Neural progenitor cell (in vitro differentiated cells): ENCODE measurements around the gene SLC39A6. TPM values are rescaled to one million over a fixed set of nuclear protein-coding genes. Genes with fewer than 3 reads are reported as not detected.

ENCODE experiments used
- DNase-seq: peaks from one replicate; pipeline ENCODE4 v3.0.0-alpha.2; 2016; ENCODE audit warnings: low spot score
- H2AFZ ChIP-seq: fragments of 200-600 bp; sonication (generic); replicated peaks from 2 replicates; pipeline ENCODE4 v1.6.1; 2016; ENCODE audit warnings: antibody characterized with exemption
- H3F3A ChIP-seq: fragments of 200-600 bp; sonication (generic); 2 replicates; pipeline ENCODE4 v1.6.1; 2016; ENCODE audit warnings: antibody characterized with exemption, low read depth
- H3K27ac ChIP-seq: fragments of 200-600 bp; sonication (generic); 2 replicates; pipeline ENCODE4 v1.5.1; 2016; ENCODE audit warnings: mild to moderate bottlenecking
- H3K27me3 ChIP-seq: fragments of 200-600 bp; sonication (generic); 2 replicates; pipeline ENCODE4 v1.6.1; 2016; ENCODE audit warnings: mild to moderate bottlenecking, moderate library complexity
- H3K36me3 ChIP-seq: fragments of 200-600 bp; sonication (generic); 2 replicates; pipeline ENCODE4 v1.5.1; 2016
- H3K4me1 ChIP-seq: fragments of 200-600 bp; sonication (generic); 2 replicates; pipeline ENCODE4 v1.6.1; 2016; ENCODE audit warnings: mixed run types
- H3K4me2 ChIP-seq: fragments of 200-600 bp; sonication (generic); 2 replicates; pipeline ENCODE4 v1.6.1; 2016
- H3K4me3 ChIP-seq: fragments of 200-600 bp; sonication (generic); 2 replicates; pipeline ENCODE4 v1.5.1; 2016
- H3K79me2 ChIP-seq: fragments of 200-600 bp; sonication (generic); 2 replicates; pipeline ENCODE4 v1.6.1; 2016; ENCODE audit warnings: low read depth
- H3K9ac ChIP-seq: fragments of 200-600 bp; sonication (generic); 2 replicates; pipeline ENCODE4 v1.6.1; 2016
- H3K9me3 ChIP-seq: fragments of 200-600 bp; sonication (generic); 2 replicates; pipeline ENCODE4 v1.5.1; 2016; ENCODE audit warnings: low read depth
- H4K20me1 ChIP-seq: fragments of 200-600 bp; sonication (generic); 2 replicates; pipeline ENCODE4 v1.6.1; 2016; ENCODE audit warnings: low read depth
- H3K27ac Mint-ChIP-seq: 3 replicates; pipeline ENCODE4 v1.8.0; 2021; ENCODE audit warnings: mixed read lengths
- H3K27me3 Mint-ChIP-seq: 2 replicates; pipeline ENCODE4 v1.8.0; 2022; ENCODE audit warnings: low read depth, mild to moderate bottlenecking, inconsistent platforms, moderate library complexity, mixed read lengths; ENCODE audit not compliant: insufficient read depth
- H3K36me3 Mint-ChIP-seq: 3 replicates; pipeline ENCODE4 v1.8.0; 2021; ENCODE audit warnings: mixed read lengths
- H3K4me1 Mint-ChIP-seq: 3 replicates; pipeline ENCODE4 v1.8.0; 2021; ENCODE audit warnings: mixed read lengths
- H3K4me3 Mint-ChIP-seq: 3 replicates; pipeline ENCODE4 v1.8.0; 2021; ENCODE audit warnings: mild to moderate bottlenecking, moderate library complexity, mixed read lengths
- H3K9me3 Mint-ChIP-seq: 3 replicates; pipeline ENCODE4 v1.8.0; 2020; ENCODE audit warnings: mixed read lengths
- EZH2 ChIP-seq: fragments of 200-600 bp; sonication (generic); IDR thresholded peaks from 2 replicates; pipeline ENCODE4 v1.6.1; 2017; ENCODE audit warnings: antibody characterized with exemption, mild to moderate bottlenecking, moderate library complexity
- EZH2phosphoT487 ChIP-seq: fragments of 200-600 bp; sonication (generic); IDR thresholded peaks from 2 replicates; pipeline ENCODE4 v1.6.1; 2017; ENCODE audit warnings: antibody characterized with exemption
- total RNA-seq: library from RNA; depleted of rRNA; stranded (reverse); fragments of >200 nt; gene quantifications from 2 replicates; pipeline ENCODE4 v1.2.3, GENCODE V29; 2015; ENCODE audit warnings: low replicate concordance
- TF ChIP-seq, protein P1 (sequence below): fragments of 200-600 bp; sonication (generic); IDR thresholded peaks from 2 replicates; pipeline ENCODE4 v1.5.1; 2017; ENCODE audit warnings: antibody characterized with exemption, mild to moderate bottlenecking

SLC39A6 gene
- total RNA-seq, 1 donor from 2014 or later, result 92.5 TPM

DNA sequence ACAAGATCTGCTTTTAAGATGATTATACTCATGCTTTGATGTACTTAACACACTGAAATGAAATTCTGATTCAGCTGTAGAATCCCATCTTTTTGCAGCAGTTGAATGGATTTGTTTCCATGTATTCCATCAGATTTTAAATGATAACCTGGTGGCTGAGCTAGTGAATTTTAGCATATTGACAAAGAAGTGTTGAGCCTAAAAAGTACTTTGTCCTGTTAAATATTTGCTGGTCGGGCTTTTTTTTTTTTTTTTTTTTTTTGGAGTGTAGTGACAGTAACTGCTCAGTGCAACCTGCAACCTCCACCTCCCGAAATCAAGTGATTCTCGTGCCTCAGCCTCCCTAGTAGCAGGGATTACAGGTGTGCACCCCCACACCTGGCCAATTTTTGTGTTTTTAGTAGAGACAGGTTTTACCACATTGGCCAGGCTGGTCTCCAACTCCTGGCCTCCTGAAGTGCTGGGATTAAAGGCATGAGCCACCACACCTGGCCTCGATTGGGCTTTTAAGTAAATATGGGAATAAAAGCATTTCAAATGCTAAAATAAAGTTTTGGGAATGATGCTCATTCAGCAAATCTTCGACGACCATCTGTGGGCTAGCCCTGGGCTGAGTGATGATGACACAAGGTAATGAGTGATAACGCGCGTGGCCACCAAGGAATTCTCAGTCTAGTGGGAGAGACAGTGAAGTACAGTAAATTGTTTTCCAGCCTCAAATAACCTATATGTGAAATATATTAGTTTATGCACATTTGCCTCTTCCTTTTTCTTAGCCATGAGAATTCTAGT, 2.7 kb upstream of the SLC39A6 start:
- Histone ChIP-seq H2AFZ (no peak overlapping the region), H3K27me3 (no peaks in the 10 kb centered on the region), H3K9ac (no peak overlapping the region), H3K4me3 (no peak overlapping the region), H3K4me2 (peak overlapping the region; percentile 90), H4K20me1 (peaks cover 64% of the 10 kb centered on the region), H3K9me3 (no peaks in the 10 kb centered on the region), H3K4me1 (peaks cover 5% of the 10 kb centered on the region), H3K79me2 (peaks cover 94% of the 10 kb centered on the region), H3K36me3 (peaks cover 4% of the 10 kb centered on the region), H3K27ac (no peak overlapping the region), H3F3A (peaks cover 18% of the 10 kb centered on the region)
- H3K4me3 Mint-ChIP-seq, result peak overlapping the region; percentile 16
- TF ChIP-seq EZH2 (no peak), EZH2phosphoT487 (no peak)
- TF ChIP-seq, protein P1, sequence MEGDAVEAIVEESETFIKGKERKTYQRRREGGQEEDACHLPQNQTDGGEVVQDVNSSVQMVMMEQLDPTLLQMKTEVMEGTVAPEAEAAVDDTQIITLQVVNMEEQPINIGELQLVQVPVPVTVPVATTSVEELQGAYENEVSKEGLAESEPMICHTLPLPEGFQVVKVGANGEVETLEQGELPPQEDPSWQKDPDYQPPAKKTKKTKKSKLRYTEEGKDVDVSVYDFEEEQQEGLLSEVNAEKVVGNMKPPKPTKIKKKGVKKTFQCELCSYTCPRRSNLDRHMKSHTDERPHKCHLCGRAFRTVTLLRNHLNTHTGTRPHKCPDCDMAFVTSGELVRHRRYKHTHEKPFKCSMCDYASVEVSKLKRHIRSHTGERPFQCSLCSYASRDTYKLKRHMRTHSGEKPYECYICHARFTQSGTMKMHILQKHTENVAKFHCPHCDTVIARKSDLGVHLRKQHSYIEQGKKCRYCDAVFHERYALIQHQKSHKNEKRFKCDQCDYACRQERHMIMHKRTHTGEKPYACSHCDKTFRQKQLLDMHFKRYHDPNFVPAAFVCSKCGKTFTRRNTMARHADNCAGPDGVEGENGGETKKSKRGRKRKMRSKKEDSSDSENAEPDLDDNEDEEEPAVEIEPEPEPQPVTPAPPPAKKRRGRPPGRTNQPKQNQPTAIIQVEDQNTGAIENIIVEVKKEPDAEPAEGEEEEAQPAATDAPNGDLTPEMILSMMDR, result no peak
- peaks cover 23% of the 10 kb centered on the region for H3K4me1 Mint-ChIP-seq
- DNase-seq, result no peak
- H3K27me3 Mint-ChIP-seq, result no peaks in the 10 kb centered on the region
- no peak overlapping the region for H3K27ac Mint-ChIP-seq
- H3K36me3 Mint-ChIP-seq, result peaks cover 4% of the 10 kb centered on the region
- H3K9me3 Mint-ChIP-seq, result no peaks in the 10 kb centered on the region

DNA sequence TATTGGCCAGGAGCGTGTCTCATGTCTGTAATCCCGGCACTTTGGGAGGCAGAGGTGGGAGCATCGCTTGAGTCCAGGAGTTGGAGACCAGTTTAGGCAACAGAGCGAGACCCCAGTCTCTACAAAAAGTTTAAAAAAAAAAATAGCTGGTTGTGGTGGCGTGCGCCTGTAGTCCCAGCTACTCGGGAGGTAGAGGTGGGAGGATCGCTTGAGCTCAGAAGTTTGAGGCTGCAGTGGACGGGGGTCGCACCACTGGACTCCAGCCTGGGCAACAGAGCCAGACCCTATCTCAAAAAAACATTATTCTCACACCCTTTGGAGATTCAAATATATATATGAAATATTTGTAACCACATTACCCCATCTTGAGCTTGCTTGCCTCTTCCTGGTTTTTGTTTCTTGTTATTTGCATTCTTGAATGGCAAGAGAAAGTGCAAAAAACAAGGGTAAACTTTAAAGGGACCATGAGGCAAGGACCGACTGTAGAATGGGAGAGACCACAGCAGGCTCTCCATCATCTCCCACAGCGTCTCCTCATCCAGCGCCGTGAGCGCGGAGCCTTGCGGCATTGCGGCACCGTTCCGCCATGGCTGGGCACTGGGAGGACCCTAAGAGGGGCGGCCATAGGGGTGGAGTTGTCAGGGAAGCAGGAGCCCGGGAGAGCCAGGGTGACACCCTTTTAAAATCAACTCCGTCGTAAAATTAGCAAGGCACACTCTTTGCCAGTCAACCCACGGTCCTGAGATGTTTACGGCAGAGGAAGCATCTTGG, 1.9 kb upstream of the SLC39A6 start:
- H3F3A ChIP-seq, result peaks cover 18% of the 10 kb centered on the region
- H3K4me3 Mint-ChIP-seq, result peak overlapping the region; percentile 91
- H3K36me3 ChIP-seq, result no peaks in the 10 kb centered on the region
- H4K20me1 ChIP-seq, result peaks cover 72% of the 10 kb centered on the region
- H3K9me3 ChIP-seq, result no peaks in the 10 kb centered on the region
- DNase-seq, result no peak
- TF ChIP-seq EZH2phosphoT487, result no peak
- no peak for TF ChIP-seq EZH2
- TF ChIP-seq, protein P1, result no peak
- no peaks in the 10 kb centered on the region for H3K9me3 Mint-ChIP-seq
- no peaks in the 10 kb centered on the region for H3K27me3 Mint-ChIP-seq
- H3K27me3 ChIP-seq, result no peaks in the 10 kb centered on the region
- H3K4me2 ChIP-seq, result peak overlapping the region; percentile 90
- peak overlapping the region; percentile 76 for H3K4me3 ChIP-seq
- H3K4me1 ChIP-seq, result peaks cover 5% of the 10 kb centered on the region
- H3K27ac ChIP-seq, result no peak overlapping the region
- H3K9ac ChIP-seq, result peak overlapping the region; percentile 65
- no peak overlapping the region for H2AFZ ChIP-seq
- H3K36me3 Mint-ChIP-seq, result peaks cover 11% of the 10 kb centered on the region
- H3K79me2 ChIP-seq, result peaks cover 94% of the 10 kb centered on the region
- H3K27ac Mint-ChIP-seq, result no peak overlapping the region
- H3K4me1 Mint-ChIP-seq, result peaks cover 26% of the 10 kb centered on the region

DNA sequence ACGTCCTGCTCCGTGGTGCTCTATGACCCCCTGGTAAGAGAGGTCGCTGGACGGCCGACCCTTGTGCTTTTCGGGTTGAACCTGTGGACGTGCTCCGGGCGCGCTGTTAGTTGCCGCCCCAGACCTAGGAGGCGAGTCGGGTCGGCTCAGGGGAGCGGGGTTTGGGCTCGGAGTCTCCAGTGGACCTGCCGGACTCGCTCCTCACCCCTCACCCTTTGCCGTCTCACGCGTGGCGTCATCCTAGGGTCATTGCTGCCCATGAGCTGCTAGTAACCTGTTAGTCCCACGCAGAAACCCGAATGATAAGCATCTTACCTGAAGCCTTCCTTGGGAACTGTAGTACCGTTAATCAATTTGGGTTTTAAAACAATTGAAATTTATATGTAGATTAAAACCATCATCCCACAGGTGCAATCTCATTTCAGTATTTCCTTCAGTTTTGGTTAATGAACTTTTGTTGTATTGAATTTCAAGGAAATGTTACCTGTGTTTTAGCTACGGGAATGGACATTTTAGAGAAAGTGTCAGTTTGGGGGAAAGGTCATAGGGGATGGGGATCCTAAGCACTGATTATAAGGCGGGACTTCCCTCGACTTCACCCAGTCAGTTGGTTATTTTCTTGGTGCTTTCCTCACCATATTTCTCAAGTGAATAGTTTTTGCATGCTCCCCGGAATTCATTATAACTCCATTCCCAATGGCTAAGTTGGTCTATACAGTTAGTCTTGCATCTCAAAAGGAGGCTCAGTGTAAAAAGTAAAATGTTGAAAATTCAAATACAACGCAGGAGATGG, 1.1 kb upstream of the SLC39A6 start:
- H4K20me1 ChIP-seq, result peaks cover 72% of the 10 kb centered on the region

More for the DNA sequence above, 1.1 kb upstream of the SLC39A6 start:
- H3F3A ChIP-seq, result peaks cover 13% of the 10 kb centered on the region
- H3K36me3 ChIP-seq, result no peaks in the 10 kb centered on the region
- H3K9ac ChIP-seq, result peak overlapping the region; percentile 65
- H3K9me3 ChIP-seq, result no peaks in the 10 kb centered on the region
- peak overlapping the region; percentile 90 for H3K4me2 ChIP-seq
- TF ChIP-seq EZH2phosphoT487 (no peak), EZH2 (no peak)
- TF ChIP-seq, protein P1, result no peak
- H3K27me3 Mint-ChIP-seq, result no peaks in the 10 kb centered on the region
- H3K27ac Mint-ChIP-seq, result peak overlapping the region; percentile 96
- no peak for DNase-seq
- H3K4me1 ChIP-seq, result peaks cover 5% of the 10 kb centered on the region
- peaks cover 87% of the 10 kb centered on the region for H3K79me2 ChIP-seq
- peak overlapping the region; percentile 94 for H2AFZ ChIP-seq
- H3K27me3 ChIP-seq, result no peaks in the 10 kb centered on the region
- peaks cover 11% of the 10 kb centered on the region for H3K36me3 Mint-ChIP-seq
- H3K9me3 Mint-ChIP-seq, result no peaks in the 10 kb centered on the region
- peak overlapping the region; percentile 76 for H3K4me3 ChIP-seq
- H3K27ac ChIP-seq, result peak overlapping the region; percentile 97
- peak overlapping the region; percentile 91 for H3K4me3 Mint-ChIP-seq
- H3K4me1 Mint-ChIP-seq, result peaks cover 26% of the 10 kb centered on the region
